ENCODE measurements around the gene RFT1. TPM values are rescaled to one million over a fixed set of nuclear protein-coding genes. Genes with fewer than 3 reads are reported as not detected.

RFT1 gene
- polyA plus RNA-seq, 3 donors = 8.2 to 34.9 (median 25.6) TPM

DNA sequence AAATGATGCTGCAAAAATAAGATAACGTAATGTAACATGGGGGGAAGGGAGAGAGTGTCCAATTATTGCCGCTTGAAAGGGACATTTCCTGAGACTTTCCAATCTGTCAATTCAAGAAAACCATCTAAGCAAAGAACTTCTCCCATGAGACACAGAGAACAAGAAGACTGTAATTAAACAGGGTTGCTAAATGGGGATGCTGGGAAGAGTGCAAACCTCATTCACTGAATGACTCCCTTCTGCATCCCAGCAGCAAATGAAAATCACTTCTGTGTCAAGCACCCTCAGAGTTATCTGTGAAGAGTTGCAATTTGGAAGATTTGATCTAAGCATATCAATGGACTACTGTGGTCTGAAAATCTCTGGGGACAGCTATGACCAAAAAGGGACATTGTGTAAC, 3.6 kb downstream of the RFT1 start:
- TF ChIP-seq, protein P1, sequence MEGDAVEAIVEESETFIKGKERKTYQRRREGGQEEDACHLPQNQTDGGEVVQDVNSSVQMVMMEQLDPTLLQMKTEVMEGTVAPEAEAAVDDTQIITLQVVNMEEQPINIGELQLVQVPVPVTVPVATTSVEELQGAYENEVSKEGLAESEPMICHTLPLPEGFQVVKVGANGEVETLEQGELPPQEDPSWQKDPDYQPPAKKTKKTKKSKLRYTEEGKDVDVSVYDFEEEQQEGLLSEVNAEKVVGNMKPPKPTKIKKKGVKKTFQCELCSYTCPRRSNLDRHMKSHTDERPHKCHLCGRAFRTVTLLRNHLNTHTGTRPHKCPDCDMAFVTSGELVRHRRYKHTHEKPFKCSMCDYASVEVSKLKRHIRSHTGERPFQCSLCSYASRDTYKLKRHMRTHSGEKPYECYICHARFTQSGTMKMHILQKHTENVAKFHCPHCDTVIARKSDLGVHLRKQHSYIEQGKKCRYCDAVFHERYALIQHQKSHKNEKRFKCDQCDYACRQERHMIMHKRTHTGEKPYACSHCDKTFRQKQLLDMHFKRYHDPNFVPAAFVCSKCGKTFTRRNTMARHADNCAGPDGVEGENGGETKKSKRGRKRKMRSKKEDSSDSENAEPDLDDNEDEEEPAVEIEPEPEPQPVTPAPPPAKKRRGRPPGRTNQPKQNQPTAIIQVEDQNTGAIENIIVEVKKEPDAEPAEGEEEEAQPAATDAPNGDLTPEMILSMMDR (IDR thresholded peaks at IDR 0.05) = no peak
- no peak overlapping the region for H3K4me3 Mint-ChIP-seq
- H3K27ac Mint-ChIP-seq = no peak overlapping the region
- H4K20me1 ChIP-seq (ENCODE audit: insufficient read depth, low read length) = no peaks in the 10 kb centered on the region
- H3K9ac ChIP-seq (ENCODE audit: insufficient read depth, low read length, poor library complexity, severe bottlenecking) = no peak overlapping the region
- H3K9me3 ChIP-seq (replicated peaks in 1 of 2; ENCODE audit: control insufficient read depth in 1 of 2, insufficient read depth in 1 of 2, low read length in 2 of 2) = no peaks in the 10 kb centered on the region
- H3K27me3 ChIP-seq (ENCODE audit: control insufficient read depth in 2 of 2, insufficient read depth in 2 of 2, low read length in 2 of 2) = no peaks in the 10 kb centered on the region
- H3K27me3 Mint-ChIP-seq (ENCODE audit: low read depth in 3 of 3) = no peaks in the 10 kb centered on the region
- H3K9me3 Mint-ChIP-seq = no peaks in the 10 kb centered on the region
- no peak for DNase-seq
- peaks cover 43 to 46% of the 10 kb centered on the region in 2 donors for H3K36me3 Mint-ChIP-seq
- intact Hi-C loops (cut with micrococcal nuclease) = no loop called here
- no CpG with 5 or more reads among the region's 2 CpGs for WGBS (ENCODE audit: insufficient coverage)
- no peak overlapping the region for H3K27ac ChIP-seq (ENCODE audit: low read depth in 1 of 2, low read length in 2 of 2)
- no peak overlapping the region for H3K4me3 ChIP-seq (replicated peaks in 1 of 3; ENCODE audit: low read depth in 2 of 3, low read length in 3 of 3)
- peaks cover 49 to 63% of the 10 kb centered on the region in 2 donors for H3K4me1 ChIP-seq (ENCODE audit: control insufficient read depth in 1 of 2, insufficient read depth in 2 of 2, low read length in 2 of 2)
- H3K4me2 ChIP-seq (replicated peaks; ENCODE audit: extremely low read depth, low read length, poor library complexity, severe bottlenecking) = no peak overlapping the region
- peaks cover 51% of the 10 kb centered on the region for H3K4me1 Mint-ChIP-seq
- peaks cover 24 to 44% of the 10 kb centered on the region in 2 donors for H3K36me3 ChIP-seq (replicated peaks in 1 of 2; ENCODE audit: control insufficient read depth in 1 of 2, insufficient read depth in 2 of 2, low read length in 2 of 2)
- peaks cover 63% of the 10 kb centered on the region for H3K79me2 ChIP-seq (ENCODE audit: insufficient read depth, low read length)
- H2AFZ ChIP-seq (ENCODE audit: insufficient read depth, low read depth, low read length, poor library complexity, severe bottlenecking) = no peak overlapping the region

GRCh38 chr3:53123953-53124352, 6.3 kb downstream of the RFT1 start:
- TF ChIP-seq, protein P1 (IDR thresholded peaks at IDR 0.05) = no peak
- no peak overlapping the region for H3K4me3 ChIP-seq (replicated peaks in 1 of 3; ENCODE audit: low read depth in 2 of 3, low read length in 3 of 3)
- Mint-ChIP-seq H3K9me3 (no peaks in the 10 kb centered on the region), H3K36me3 (peaks cover 67 to 69% of the 10 kb centered on the region in 2 donors), H3K27ac (peak overlapping the region; percentile 82 to 95 (median 90)), H3K4me1 (peaks cover 32% of the 10 kb centered on the region), H3K4me3 (no peak overlapping the region), H3K27me3 (ENCODE audit: low read depth in 3 of 3) (no peaks in the 10 kb centered on the region)
- intact Hi-C loops (cut with micrococcal nuclease) = loop anchor here in 1 of 2 donors (5.0 kb wide), 1 partner anchor 38 kb away; the partner anchor contains the start of gene PRKCD
- no peaks in the 10 kb centered on the region for H3K9me3 ChIP-seq (replicated peaks in 1 of 2; ENCODE audit: control insufficient read depth in 1 of 2, insufficient read depth in 1 of 2, low read length in 2 of 2)
- no peaks in the 10 kb centered on the region for H3K27me3 ChIP-seq (ENCODE audit: control insufficient read depth in 2 of 2, insufficient read depth in 2 of 2, low read length in 2 of 2)
- peak overlapping the region; percentile 65 to 84 for H3K27ac ChIP-seq (ENCODE audit: low read depth in 1 of 2, low read length in 2 of 2)
- H3K36me3 ChIP-seq (replicated peaks in 1 of 2; ENCODE audit: control insufficient read depth in 1 of 2, insufficient read depth in 2 of 2, low read length in 2 of 2) = peaks cover 49 to 70% of the 10 kb centered on the region in 2 donors
- DNase-seq = no peak
- H3K9ac ChIP-seq (ENCODE audit: insufficient read depth, low read length, poor library complexity, severe bottlenecking) = no peak overlapping the region
- H3K4me1 ChIP-seq (ENCODE audit: control insufficient read depth in 1 of 2, insufficient read depth in 2 of 2, low read length in 2 of 2) = peaks cover 27 to 40% of the 10 kb centered on the region in 2 donors
- no peak overlapping the region for H3K4me2 ChIP-seq (replicated peaks; ENCODE audit: extremely low read depth, low read length, poor library complexity, severe bottlenecking)
- WGBS (ENCODE audit: insufficient coverage) = 87% methylated on average over 6 of the region's 6 CpGs
- no peaks in the 10 kb centered on the region for H4K20me1 ChIP-seq (ENCODE audit: insufficient read depth, low read length)
- H3K79me2 ChIP-seq (ENCODE audit: insufficient read depth, low read length) = peaks cover 54% of the 10 kb centered on the region
- H2AFZ ChIP-seq (ENCODE audit: insufficient read depth, low read depth, low read length, poor library complexity, severe bottlenecking) = no peak overlapping the region

Data from CD14-positive monocyte (primary cell).